Left renal cortex interstitium (tissue), 4 donors: ENCODE results near the gene REELD1. TPM values are rescaled to one million over a fixed set of nuclear protein-coding genes. Genes with fewer than 3 reads are reported as not detected.

ENCODE experiments used
- DNase-seq, 4 donors: peaks; one replicate each; pipeline ENCODE4 v3.0.0-alpha.2; 2013; ENCODE audit warnings: low read depth in 4 of 4, low spot score in 2 of 4, missing footprints in 1 of 4
- polyA plus RNA-seq, 4 donors: library from polyadenylated mRNA; unstranded; fragments of 120-200 nt; gene quantifications; one replicate each; pipeline ENCODE4 v1.2.1, GENCODE V29; 2013; ENCODE audit not compliant: insufficient read length in 4 of 4

Gene REELD1
- polyA plus RNA-seq: under 1 TPM; 0.22 to 0.88 (median 0.37) TPM

DNA sequence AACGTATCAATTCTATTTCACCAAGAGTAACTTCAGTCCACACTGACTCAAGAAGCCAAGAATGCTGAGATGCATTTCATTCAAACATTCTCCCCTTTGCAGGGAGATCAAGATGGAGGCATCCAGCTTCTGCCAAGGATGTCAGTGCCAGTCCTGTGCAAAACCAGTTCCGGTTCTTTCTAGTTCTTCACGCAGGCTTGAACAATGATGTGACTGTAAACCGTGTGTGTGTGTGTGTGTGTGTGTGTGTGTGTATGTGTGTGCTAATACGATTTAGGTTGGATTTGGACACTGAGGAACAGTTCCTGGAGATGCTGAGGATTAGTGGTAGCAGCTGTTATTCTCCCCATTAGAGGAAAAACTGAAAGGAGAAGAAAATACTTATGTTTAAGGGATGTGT lies at the start of gene REELD1:
Gene REELD1, plus strand, starts transcription at position 301 of the 400 bp plus-strand sequence. CDS start 2,415 bp downstream, outside the sequence.
- no peak for DNase-seq

- DNase-seq: no peak
These were observed 49.1 kb upstream of the REELD1 start for GRCh38 chr4:146165221-146165620.

GRCh38 chr4:146165840-146166239 lies 48.5 kb upstream of the REELD1 start:
- no peak for DNase-seq

- no peak for DNase-seq
These were observed 44.2 kb upstream of the REELD1 start for GRCh38 chr4:146170149-146170548.

- DNase-seq: peak; percentile 66 to 85 (median 78)
These were observed 38.5 kb upstream of the REELD1 start, which contains the start of gene LSM6 for GRCh38 chr4:146175541-146176453. Gene LSM6, plus strand, starts transcription at chr4:146175718. Its CDS starts 7,204 bp downstream, at chr4:146182922.

DNA sequence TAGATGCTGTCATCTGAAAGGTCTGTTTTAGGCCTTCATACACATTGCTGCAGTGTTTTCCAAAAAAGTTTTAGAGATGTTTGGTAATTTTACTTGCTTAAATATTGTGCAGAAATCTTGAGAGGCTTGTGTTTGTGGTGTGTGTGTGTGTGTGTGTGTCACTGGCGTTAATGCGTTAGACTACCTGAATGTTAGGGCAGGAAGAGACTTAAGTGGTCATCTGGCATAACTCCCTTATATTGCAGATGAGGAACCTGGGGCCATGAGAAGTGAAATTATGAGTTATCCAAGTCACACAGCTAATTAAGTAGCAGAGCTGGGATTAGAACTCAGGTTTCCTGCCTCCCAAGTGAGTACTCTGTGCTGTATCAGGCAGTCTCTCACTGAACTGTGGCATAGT lies 37.4 kb upstream of the REELD1 start:
- no peak for DNase-seq

GRCh38 chr4:146178126-146178525 lies 36.2 kb upstream of the REELD1 start:
- no peak for DNase-seq

- no peak for DNase-seq
These were observed 34.5 kb upstream of the REELD1 start for GRCh38 chr4:146179784-146180370.

- no peak for DNase-seq
These were observed 31.9 kb upstream of the REELD1 start for GRCh38 chr4:146182443-146182842.

DNA sequence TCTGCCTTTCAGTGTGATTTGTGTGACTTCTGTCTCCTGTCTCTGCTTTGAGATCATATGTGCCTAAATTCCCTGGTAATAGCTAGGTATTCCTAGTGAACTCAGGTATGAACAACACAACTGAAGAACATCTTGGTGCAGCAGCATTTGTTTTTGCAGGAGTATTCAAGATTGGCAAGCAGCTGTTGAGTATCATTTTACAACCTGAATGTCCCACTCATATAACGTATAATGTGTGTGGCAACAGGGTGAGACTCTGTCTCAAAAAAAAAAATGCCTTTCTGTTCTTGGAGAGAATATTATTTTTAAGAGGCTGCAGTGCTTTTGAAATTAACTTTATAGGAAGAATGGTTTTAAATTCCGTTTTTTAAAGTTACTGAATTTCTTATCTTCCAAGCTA lies 31.1 kb upstream of the REELD1 start:
- DNase-seq: no peak

DNA sequence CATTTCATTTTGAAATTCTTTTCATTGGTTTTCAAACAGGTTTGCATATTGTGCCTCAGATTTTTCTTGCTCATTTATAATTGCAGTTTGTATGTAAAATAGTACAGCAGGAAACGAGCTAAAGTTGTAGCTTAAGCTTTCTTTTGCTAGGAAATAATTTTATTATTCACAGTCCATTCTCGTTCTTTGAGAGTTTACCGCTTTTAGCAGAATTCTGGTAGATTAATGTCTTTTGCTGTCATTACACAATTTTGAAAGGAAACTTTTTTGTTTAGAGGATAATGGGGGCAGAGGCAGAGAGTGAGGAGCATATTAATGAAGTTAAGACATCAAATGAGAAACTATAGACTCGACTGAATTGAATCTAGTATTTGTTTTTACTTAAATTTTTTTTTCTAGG lies 28.3 kb upstream of the REELD1 start:
- DNase-seq: no peak

DNA sequence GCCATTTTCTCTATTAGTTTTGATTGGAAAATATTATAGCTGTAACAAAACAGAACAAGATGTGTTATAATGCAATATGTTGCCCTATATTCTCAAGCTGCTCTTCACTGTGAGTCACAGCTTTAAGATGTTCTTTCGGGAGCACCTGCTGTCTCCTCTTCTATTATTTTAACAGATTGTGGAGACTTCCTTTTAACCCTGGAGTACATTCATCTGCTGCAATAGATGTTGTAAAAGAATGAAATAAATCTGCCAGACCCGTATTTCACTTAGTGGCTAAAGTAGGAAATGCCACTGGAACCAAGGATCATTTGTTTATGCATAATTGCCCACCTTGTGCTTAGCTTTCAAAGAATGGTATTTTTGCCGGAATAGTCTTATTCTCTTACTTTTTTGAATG lies 27.7 kb upstream of the REELD1 start:
- DNase-seq: no peak

GRCh38 chr4:146190456-146190855 lies 23.9 kb upstream of the REELD1 start:
- DNase-seq: no peak

GRCh38 chr4:146191766-146192458 lies 22.4 kb upstream of the REELD1 start:
- DNase-seq: no peak

- DNase-seq: no peak
These were observed 20.7 kb upstream of the REELD1 start for GRCh38 chr4:146193628-146194027.

DNA sequence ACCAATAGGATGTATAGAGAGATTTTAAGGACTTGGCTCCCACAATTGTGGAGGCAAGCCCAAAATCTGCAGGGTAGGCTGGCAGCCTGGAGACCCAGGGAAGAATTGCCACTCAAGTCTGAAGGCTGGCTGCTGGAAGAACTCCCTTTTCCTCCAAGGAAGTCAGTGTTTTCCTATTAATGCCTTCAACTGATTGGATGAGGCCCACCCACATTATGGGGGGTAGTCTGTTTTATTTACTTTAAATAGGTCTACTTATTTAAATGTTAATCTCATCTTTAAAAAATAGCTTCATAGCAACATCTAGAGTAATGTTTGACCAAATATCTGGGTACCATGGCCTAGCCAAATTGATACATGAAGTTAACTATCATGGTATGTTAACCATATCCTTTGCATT lies 20.1 kb upstream of the REELD1 start:
- DNase-seq: no peak

- DNase-seq: no peak
These were observed 11.7 kb upstream of the REELD1 start for GRCh38 chr4:146202665-146203064.

DNA sequence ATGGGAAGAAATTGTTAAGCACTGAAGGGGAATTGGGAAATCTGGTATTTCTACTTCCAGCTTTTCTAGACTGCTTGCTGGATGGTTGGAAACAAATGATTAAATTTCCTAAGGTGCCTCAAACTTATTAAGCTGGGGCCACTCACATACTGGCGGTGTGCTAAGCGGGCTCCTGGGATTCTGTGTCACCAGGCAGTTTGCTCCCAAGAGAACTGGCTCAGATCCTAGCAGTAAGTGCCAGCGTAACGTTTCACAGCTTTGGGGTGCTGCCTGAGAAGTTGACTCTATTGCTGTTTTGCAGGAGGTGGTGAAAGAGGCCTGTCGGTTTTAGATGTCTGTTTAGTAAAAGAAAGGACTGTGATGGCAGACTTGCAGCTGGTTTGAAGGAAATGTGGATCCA lies 6.9 kb upstream of the REELD1 start:
- no peak for DNase-seq

DNA sequence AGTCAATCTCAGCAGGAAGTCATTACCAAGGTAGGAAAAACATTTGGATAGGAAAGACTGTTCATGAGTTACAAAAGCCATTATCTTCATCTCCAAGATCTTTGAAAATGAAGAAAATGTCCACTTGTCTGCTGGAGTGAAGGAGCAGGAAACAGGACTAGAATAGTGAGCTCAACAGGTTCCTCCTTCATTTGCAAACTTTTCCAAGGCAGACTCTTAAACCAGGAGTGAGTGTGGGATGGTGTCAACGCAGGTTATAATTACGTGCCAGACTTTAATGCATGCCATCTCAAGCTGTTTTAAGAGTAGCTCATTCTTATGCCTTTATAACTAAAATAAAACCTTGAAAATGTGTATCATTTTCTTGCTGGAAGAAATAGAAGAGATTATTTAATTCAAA lies 3.4 kb upstream of the REELD1 start:
- DNase-seq: no peak

DNA sequence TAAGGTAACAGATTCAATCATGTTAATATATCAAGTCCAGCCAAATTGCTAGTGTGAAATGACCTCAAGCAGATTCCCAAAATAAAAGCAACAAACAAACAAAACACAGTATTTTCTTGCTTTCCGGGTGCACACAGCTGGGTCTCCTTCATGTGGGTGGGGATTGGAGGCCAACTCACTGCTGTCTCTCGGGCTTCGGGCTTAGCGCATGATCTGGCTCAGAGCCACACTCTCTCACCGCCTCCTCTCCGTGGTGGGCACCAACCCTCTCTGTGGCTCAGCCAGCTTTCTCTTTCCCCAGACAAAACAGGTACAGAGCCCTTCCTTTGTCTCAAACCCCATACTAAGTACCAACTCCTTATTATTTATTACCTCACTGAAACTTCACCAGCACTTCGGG lies 2.9 kb upstream of the REELD1 start:
- no peak for DNase-seq

DNA sequence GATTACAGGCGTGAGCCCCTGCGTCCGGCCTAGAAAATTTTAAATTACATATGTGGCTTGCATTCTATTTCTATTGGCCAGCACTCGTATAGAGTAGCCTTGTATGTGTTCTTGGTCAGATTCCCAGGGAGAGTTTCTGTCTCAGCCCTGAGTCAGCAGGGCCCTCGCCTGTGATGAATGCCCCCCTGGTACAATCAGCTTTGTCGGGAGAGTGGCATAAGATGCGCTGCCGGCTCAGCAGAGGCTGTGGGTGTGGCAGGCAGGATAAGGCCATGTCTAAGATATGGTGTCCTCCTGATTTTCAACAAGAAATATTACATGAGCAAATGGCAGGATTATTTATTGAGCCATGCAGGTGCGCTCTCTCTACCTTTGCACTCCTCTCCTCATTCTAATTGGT lies 1.6 kb upstream of the REELD1 start:
- no peak for DNase-seq
